IPS-11a (cell line): Measurements from ENCODE around the gene FLT4.
A peak's percentile ranks its signal among the peaks of the same experiment; 100 is the strongest.

Experiments
- H3K4me3 ChIP-seq: one replicate; pipeline ENCODE4 v1.5.1; 2013; ENCODE audit warnings: low read depth, low read length, control low read depth

FLT4 gene

GRCh38 chr5:180627386-180628120, 21.8 kb downstream of the FLT4 start:
- no peak overlapping the region for H3K4me3 ChIP-seq

- no peak overlapping the region for H3K4me3 ChIP-seq
Observed at GRCh38 chr5:180626661-180627385, 22.6 kb downstream of the FLT4 start.

GRCh38 chr5:180625791-180626660, 23.4 kb downstream of the FLT4 start:
- H3K4me3 ChIP-seq, result no peak overlapping the region

- H3K4me3 ChIP-seq, result no peak overlapping the region
Observed at GRCh38 chr5:180625125-180625790, 24.1 kb downstream of the FLT4 start.

GRCh38 chr5:180624587-180624986, 24.8 kb downstream of the FLT4 start:
- H3K4me3 ChIP-seq, result no peak overlapping the region

GRCh38 chr5:180623844-180624243, 25.6 kb downstream of the FLT4 start:
- H3K4me3 ChIP-seq, result no peak overlapping the region

- no peak overlapping the region for H3K4me3 ChIP-seq
Observed at GRCh38 chr5:180623411-180623834, 26.0 kb downstream of the FLT4 start.

GRCh38 chr5:180622910-180623309, 26.5 kb downstream of the FLT4 start:
- no peak overlapping the region for H3K4me3 ChIP-seq

GRCh38 chr5:180621311-180621710, 28.1 kb downstream of the FLT4 start:
- H3K4me3 ChIP-seq, result no peak overlapping the region

- no peak overlapping the region for H3K4me3 ChIP-seq
Observed at GRCh38 chr5:180620014-180620413, 29.4 kb downstream of the FLT4 start.

GRCh38 chr5:180619563-180619915, 29.9 kb downstream of the FLT4 start:
- no peak overlapping the region for H3K4me3 ChIP-seq

- peak overlapping the region; percentile 45 for H3K4me3 ChIP-seq
Observed at GRCh38 chr5:180618829-180619562, 30.4 kb downstream of the FLT4 start.

- peak overlapping the region; percentile 45 for H3K4me3 ChIP-seq
Observed at GRCh38 chr5:180618487-180618828, 30.9 kb downstream of the FLT4 start.

- H3K4me3 ChIP-seq, result no peak overlapping the region
Observed at GRCh38 chr5:180613814-180614188, 35.6 kb downstream of the FLT4 start.

- no peak overlapping the region for H3K4me3 ChIP-seq
Observed at GRCh38 chr5:180613188-180613813, 36.1 kb downstream of the FLT4 start.

- H3K4me3 ChIP-seq, result no peak overlapping the region
Observed at GRCh38 chr5:180612683-180613082, 36.7 kb downstream of the FLT4 start.

- no peak overlapping the region for H3K4me3 ChIP-seq
Observed at GRCh38 chr5:180611140-180611850, 38.1 kb downstream of the FLT4 start.

- no peak overlapping the region for H3K4me3 ChIP-seq
Observed at GRCh38 chr5:180609817-180610550, 39.4 kb downstream of the FLT4 start.

GRCh38 chr5:180609386-180609785, 40.0 kb downstream of the FLT4 start:
- no peak overlapping the region for H3K4me3 ChIP-seq
